Mucosa of stomach (tissue), 1 donor: ENCODE data around the gene FBXL17.
"Not testable (repeated sequence)": the region's sequence is repeated elsewhere in the genome, so short reads cannot be mapped to it uniquely, and the experiment has no call there.

ENCODE experiments used
- H3K27me3 ChIP-seq: one replicate; pipeline ENCODE4 v1.7.0; 2013; ENCODE audit warnings: mild to moderate bottlenecking, low read length; ENCODE audit not compliant: control insufficient read depth, insufficient read depth
- H3K36me3 ChIP-seq: one replicate; pipeline ENCODE4 v1.7.0; 2013; ENCODE audit warnings: low read length; ENCODE audit not compliant: control insufficient read depth, insufficient read depth
- H3K4me1 ChIP-seq: one replicate; pipeline ENCODE4 v1.7.0; 2013; ENCODE audit warnings: mild to moderate bottlenecking, low read length; ENCODE audit not compliant: control insufficient read depth, insufficient read depth
- H3K4me3 ChIP-seq: one replicate; pipeline ENCODE4 v1.7.0; 2013; ENCODE audit warnings: low read length
- H3K9ac ChIP-seq: one replicate; pipeline ENCODE4 v1.7.0; 2013; ENCODE audit warnings: mild to moderate bottlenecking, low read length, moderate library complexity
- H3K9me3 ChIP-seq: one replicate; pipeline ENCODE4 v1.7.0; 2013; ENCODE audit warnings: mild to moderate bottlenecking, low read length, moderate library complexity; ENCODE audit not compliant: control insufficient read depth
- donor health status: Pancreatic carcinoma.

FBXL17 gene

DNA sequence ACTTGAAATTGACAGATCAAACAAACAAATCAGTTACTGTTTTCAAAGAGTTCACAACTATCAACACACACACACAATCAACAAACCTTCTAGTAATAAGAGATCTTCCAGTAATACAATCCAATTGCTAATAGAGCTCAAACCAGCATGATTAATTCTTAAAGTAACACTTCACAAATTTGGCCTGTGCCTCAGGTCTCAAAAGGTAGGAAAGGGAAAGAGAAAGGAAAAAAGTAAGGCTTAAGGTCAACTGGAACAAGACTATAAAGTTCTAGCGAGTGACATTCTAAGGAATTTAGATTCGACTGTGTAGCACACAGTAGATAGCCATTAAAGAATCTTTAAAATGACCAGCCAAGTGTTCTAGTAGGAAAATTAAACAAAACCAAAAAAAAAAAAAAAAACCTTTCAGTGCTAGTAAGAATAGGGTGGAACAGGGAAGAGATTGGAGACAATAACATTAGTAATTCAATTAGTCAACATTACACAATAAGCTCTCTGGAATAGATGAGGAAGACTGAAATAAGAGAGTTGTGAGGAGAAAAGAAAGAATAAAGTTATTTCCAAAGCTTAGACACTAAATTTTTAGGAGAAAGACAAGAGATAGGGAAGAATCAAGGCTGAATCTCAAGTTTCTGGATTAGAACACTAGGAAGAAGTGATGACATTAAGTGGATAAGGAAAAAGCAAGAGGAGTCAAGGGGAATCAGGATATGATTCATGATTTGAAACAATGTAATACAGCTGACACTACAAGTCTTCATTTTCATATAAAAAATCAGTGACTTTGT, 86.1 kb downstream of the FBXL17 start:
- Histone ChIP-seq H3K27me3 (no peaks in the 10 kb centered on the region), H3K9ac (no peak overlapping the region), H3K4me1 (no peaks in the 10 kb centered on the region), H3K4me3 (no peak overlapping the region), H3K9me3 (no peaks in the 10 kb centered on the region), H3K36me3 (no peaks in the 10 kb centered on the region)

DNA sequence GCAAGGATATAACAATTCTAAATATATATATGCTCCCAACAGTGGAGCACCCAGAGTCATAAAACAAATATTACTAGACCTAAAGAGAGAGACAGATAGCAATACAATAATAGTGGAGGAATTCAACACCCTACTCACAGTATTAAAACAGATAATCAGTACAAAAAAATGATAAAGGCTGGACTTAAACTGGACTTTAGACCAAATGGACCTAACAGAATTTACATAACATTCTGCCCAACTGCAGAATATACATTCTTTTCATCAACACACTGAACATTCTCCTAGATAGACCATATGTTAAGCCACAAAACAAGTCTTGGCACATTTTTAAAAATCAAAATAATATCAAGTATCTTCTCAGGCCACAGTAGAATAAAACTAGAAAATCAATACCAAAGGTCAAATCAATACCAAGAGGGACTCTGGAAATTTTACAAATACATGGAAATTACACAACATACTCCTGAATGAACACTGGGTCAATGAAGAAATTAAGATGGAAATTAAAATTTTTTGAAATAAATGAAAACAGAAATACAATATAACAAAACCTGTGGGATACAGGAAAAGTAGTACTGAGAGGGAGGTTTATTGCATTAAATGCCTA, 100.8 kb downstream of the FBXL17 start:
- Histone ChIP-seq H3K4me3 (no peak overlapping the region), H3K9me3 (no peaks in the 10 kb centered on the region), H3K4me1 (peaks cover 6% of the 10 kb centered on the region), H3K9ac (no peak overlapping the region), H3K36me3 (no peaks in the 10 kb centered on the region), H3K27me3 (no peaks in the 10 kb centered on the region)

DNA sequence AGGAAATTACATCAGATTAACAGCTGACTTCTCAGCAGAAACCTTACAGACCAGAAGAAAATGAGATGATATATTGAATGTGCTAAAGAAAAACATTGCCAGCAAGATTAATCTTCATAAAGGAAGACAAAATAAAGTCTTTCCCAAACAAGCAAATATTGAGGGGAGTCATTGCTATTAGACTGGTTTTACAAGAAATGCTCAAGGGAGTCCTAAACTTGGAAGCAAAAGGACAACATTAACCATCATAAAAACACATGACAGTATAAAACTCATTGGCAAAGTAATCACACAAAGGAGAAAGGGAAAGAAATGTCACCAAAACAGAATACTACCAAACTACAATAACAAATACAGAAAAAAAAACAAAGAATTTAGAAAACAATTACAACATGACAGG, 101.7 kb downstream of the FBXL17 start:
- Histone ChIP-seq H3K4me1 (peaks cover 6% of the 10 kb centered on the region), H3K9ac (no peak overlapping the region), H3K4me3 (no peak overlapping the region), H3K36me3 (no peaks in the 10 kb centered on the region), H3K9me3 (no peaks in the 10 kb centered on the region), H3K27me3 (no peaks in the 10 kb centered on the region)

DNA sequence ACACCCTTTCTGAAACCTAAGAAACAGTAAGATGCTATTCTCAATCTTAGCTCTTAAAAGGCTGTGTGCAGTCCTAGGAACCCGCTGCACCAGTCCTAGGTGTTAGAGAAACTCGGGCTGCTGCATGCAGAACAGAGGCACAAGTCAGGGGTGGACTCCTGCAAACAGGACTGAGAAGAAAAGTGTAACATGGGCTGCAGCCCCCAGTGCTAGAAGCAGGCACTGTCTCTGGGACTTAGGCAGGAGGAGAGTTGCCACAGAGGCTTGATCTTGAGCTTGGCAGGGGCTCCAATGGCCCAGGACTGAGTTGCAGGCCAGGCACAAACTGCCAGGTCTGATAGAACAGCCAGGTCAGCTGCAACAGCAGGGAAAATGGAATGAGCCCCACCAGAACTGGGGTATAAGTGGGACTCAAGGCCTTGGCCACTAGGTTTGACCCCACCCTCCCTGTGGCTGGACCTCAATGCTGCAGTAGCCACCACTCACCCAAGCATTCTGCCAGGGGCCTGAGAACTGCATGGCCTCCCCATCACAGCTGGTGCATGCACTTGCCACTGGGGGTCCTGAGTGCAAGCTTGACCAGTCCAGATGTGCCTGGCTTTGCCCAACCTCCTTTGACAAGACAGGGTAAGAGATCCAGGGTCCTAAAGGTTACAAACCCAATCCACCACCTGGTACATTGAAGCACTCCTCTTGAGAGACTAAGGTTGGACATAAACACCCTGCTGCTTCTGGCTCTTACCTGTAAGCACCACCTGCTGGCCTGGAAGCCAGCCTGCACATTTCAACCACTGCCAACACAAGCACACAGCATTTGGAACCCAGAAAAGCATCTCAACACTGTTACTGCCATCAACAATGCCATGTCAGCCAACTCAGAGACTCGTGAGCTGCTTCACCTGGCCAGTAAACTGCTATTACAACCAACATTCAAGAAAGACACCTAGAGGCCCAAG, 103.3 kb downstream of the FBXL17 start:
- Histone ChIP-seq H3K4me3 (no peak overlapping the region), H3K27me3 (no peaks in the 10 kb centered on the region), H3K9ac (no peak overlapping the region), H3K9me3 (no peaks in the 10 kb centered on the region), H3K4me1 (peaks cover 6% of the 10 kb centered on the region), H3K36me3 (no peaks in the 10 kb centered on the region)

DNA sequence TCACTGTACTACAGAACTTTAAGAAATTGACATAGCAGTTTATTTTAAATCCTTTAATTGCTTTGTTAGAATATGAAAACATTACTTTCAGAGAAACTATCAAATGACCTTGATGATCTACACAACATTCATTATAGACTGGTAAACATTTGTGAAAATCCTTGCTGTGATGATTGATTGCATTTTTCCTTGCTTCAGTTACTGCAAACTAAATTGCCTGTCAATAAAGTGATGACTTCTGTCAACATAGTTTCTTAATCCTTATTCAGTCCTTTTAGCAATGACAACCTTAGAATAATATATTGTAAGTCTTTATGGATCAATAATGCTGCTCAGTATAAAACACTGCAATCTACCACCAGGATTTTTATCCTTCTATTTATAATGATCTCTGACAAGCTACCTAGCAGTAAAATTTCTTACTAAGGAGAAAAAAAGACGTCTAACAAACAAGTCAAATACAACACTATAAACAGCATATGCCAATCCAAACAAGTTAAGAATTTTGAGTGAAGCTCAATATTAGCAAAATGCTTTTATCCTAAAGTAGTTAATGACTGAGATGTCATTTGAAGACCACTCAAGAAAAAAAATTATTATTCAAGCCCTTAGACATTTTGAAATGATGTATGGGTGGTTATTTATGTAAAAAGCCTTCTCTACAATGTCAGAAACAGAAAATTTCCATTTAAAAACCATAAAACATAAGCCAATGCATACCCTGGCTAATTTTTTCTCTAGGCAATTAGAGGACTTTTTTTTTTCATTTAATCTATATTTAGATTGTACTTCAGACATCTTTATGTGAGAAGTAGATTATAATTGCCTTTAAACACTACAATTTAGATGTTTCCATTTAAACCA, 105.5 kb downstream of the FBXL17 start:
- Histone ChIP-seq H3K27me3 (no peaks in the 10 kb centered on the region), H3K36me3 (no peaks in the 10 kb centered on the region)

DNA sequence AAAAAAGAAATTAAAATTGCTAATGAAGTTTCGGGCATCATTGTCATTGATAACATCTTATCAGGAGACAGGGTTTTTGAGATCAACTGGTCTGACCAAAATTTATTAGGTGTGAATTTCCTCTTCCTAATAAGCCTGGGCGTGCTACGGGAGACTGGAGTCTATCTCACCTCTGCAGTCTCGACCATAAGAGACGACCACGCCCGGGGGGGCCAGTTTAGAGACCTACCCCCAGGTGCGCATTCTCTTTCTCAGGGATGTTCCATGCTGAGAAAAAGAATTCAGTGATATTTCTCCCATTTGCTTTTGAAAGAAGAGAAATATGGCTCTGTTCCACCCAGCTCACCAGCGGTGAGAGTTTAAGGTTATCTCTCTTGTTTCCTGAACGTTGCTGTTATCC, 107.8 kb downstream of the FBXL17 start:
- H3K36me3 ChIP-seq, H3K9ac ChIP-seq, H3K4me1 ChIP-seq, H3K4me3 ChIP-seq, H3K9me3 ChIP-seq, H3K27me3 ChIP-seq: not testable (repeated sequence)

More for the DNA sequence above, 105.5 kb downstream of the FBXL17 start:
- Histone ChIP-seq H3K9ac (no peak overlapping the region), H3K4me1 (peaks cover 6% of the 10 kb centered on the region), H3K9me3 (no peaks in the 10 kb centered on the region), H3K4me3 (no peak overlapping the region)

DNA sequence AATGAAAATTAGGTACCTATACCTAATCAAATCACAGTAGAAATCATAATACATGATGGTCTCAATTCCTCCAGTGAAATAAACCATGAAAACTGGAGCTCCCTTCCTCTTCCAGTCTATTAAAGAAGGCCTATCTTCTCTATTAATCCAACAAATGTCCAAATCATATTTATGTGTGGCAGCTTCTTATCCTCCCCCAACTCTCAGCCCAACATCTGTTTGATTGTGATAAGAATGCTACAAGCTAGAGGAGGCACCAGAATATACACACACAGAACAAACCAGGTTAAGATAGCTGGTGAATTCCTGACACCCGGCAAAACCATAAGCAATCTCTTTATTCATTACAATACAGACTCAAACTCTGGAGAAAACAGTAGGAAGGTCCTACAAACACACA, 110.8 kb downstream of the FBXL17 start:
- Histone ChIP-seq H3K4me1 (no peaks in the 10 kb centered on the region), H3K9me3 (no peaks in the 10 kb centered on the region), H3K27me3 (no peaks in the 10 kb centered on the region), H3K4me3 (no peak overlapping the region), H3K9ac (no peak overlapping the region), H3K36me3 (no peaks in the 10 kb centered on the region)

DNA sequence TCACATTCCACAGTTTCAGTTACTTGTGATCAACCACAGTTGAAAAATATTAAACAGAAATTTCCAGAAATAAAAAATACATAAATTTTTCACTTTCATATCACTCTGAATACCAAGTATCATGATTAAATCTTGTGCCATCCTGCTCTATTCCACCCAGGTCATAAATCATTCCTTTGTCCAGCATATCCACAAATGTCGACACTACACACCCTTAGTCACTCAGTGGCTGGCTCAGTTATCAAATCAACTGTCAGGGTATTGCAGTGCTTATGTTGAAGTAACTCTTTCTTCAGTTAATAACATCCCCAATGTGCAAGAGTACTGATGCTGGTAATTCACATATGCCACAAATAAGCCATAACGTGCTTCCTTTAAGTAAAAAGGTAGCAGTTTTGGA, 115.7 kb downstream of the FBXL17 start:
- Histone ChIP-seq H3K27me3 (no peaks in the 10 kb centered on the region), H3K4me1 (no peaks in the 10 kb centered on the region), H3K36me3 (no peaks in the 10 kb centered on the region), H3K9ac (no peak overlapping the region), H3K4me3 (no peak overlapping the region), H3K9me3 (no peaks in the 10 kb centered on the region)

DNA sequence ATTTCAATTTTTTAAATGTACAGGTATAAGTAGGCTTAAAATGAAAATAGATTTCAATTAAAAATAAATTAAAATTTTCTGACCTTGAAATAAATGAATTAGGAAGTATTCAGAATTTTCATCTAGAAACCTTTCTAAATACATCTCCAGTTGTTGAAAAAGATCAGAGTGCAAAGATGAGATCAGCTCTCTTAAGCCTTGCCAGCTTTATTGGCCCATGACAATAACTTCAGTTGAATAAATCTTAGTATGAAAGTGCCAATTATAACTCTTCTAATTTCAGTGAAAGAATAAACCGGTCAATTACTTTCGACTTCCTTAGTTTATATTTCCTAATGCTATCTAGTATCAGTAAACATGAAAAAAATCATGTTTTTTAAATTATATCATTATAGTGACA, 117.4 kb downstream of the FBXL17 start:
- no peak overlapping the region for H3K9ac ChIP-seq
- no peak overlapping the region for H3K4me3 ChIP-seq
- no peaks in the 10 kb centered on the region for H3K27me3 ChIP-seq
- H3K4me1 ChIP-seq = no peaks in the 10 kb centered on the region
- H3K9me3 ChIP-seq = no peaks in the 10 kb centered on the region
- H3K36me3 ChIP-seq = no peaks in the 10 kb centered on the region

DNA sequence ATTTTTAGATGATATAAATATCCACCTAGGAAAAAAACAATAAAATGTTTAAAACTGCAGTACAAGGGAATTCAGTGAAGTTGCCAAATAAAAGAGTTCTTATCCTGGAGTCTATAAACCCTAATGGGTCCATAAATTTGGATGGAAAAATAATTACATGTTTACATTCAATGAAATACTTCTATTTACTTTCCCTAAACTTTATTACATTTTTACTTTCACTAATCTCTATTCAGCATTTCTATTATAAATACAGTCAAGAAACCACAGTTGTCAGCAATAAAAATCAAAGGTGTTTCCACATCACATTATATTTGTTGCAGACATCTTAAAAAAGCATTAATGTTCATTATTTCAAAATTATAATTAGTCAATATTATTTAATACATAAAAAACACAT, 118.6 kb downstream of the FBXL17 start:
- no peaks in the 10 kb centered on the region for H3K4me1 ChIP-seq
- no peaks in the 10 kb centered on the region for H3K36me3 ChIP-seq
- no peak overlapping the region for H3K9ac ChIP-seq
- H3K27me3 ChIP-seq = no peaks in the 10 kb centered on the region
- H3K9me3 ChIP-seq = no peaks in the 10 kb centered on the region
- no peak overlapping the region for H3K4me3 ChIP-seq

DNA sequence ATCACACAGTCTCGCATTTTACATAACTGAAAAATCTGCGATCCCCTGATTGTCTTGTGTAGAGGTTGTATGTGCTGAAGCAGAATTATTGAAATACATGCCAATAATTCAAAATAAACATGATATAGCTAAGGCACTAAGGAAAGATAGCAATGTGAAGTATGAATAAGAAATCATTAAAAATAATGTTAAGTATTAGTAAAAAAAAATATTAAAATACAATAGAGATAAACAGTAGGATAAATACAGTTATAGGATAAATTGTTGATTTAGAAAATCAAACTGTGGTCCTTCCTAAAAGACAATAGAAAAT, 121.1 kb downstream of the FBXL17 start:
- no peak overlapping the region for H3K9ac ChIP-seq
- H3K27me3 ChIP-seq = no peaks in the 10 kb centered on the region
- H3K36me3 ChIP-seq = no peaks in the 10 kb centered on the region
- H3K9me3 ChIP-seq = no peaks in the 10 kb centered on the region
- H3K4me1 ChIP-seq = no peaks in the 10 kb centered on the region
- H3K4me3 ChIP-seq = no peak overlapping the region
